GM18868 (cell line): ENCODE measurements around the gene ZMYM2.
"Not testable (repeated sequence)": the region's sequence is repeated elsewhere in the genome, so short reads cannot be mapped to it uniquely, and the experiment has no call there.

Source experiments
- ATAC-seq: cut with Tn5 transposase; IDR thresholded peaks from one replicate; pipeline ENCODE4 v1.9.1; 2021; ENCODE audit warnings: mild to moderate bottlenecking, moderate library complexity; ENCODE audit not compliant: unreplicated experiment

The ZMYM2 gene

DNA sequence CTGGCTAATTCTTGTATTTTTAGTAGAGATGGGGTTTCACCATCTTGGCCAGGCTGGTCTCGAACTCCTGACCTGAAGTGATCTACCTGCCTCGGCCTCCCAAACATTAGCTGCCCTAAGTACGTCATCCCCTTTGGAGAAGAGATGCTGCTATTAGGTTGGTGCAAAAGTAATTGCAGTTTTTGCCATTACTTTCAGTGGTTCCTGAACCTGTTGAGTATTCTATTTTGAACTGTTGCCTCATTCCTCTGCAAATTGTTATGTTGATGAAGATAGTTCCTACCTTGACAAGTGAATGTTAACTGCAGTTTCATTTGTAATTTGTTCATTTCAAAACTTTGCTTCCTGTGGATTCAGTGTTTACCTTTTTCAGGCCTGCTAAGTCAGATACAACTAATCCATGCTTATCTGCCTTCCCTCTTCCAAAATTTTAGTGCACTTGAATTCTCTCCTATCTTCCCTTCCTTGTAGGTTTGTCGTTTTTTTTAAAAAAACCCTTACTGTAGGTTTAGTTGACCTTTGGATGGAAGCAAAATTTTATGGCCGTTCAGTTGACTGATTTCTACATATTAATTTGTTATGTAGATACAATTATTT, 24.0 kb downstream of the ZMYM2 start:
- no peak for ATAC-seq

GRCh38 chr13:19984430-19985218, 26.1 kb downstream of the ZMYM2 start:
- ATAC-seq = peak; percentile 87

DNA sequence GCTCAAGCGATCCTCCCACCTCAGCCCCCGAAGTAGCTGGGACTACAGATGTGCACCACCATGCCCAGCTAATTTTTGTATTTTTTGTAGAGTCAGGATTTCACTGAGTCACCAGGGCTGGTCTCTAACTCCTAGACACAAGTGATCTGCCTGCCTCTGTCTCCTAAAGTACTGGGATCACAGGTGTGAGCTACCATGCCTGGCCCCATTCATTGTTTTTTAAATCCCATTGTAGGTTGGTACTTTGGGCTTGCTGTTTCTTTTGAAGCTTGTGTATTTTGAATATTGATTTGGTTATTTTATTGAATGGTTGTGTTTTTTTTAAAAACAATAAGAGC, 26.7 kb downstream of the ZMYM2 start:
- no peak for ATAC-seq

DNA sequence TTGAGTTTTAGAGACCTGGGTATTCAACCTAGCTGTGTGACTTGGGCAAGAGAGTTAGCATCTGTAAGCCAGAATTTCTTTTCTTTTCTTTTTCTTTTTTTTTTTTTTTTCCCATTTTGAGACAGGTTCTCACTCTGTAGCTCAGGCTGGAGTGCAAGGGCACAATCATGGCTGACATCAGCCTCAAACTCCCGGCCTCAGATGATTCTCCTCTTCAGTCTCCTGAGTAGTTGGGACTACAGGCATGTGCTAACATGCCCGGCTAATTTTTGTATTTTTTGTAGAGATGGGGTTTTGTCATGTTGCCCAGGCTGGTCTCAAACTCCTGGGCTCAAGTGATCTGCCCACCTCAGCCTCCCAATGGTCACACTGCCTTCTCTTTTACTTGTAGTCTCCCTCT, 33.0 kb downstream of the ZMYM2 start:
- ATAC-seq = no peak

DNA sequence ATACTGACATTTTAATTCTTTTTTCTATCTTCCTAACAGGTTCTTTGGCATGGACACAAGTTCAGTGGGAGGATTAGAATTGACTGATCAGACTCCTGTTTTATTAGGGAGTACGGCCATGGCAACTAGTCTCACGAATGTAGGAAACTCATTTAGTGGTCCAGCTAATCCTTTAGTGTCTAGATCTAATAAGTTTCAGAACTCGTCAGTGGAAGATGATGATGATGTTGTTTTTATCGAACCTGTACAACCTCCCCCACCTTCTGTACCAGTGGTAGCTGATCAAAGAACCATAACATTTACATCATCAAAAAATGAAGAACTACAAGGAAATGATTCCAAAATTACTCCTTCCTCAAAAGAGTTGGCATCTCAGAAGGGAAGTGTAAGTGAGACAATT, 34.5 kb downstream of the ZMYM2 start:
- no peak for ATAC-seq

DNA sequence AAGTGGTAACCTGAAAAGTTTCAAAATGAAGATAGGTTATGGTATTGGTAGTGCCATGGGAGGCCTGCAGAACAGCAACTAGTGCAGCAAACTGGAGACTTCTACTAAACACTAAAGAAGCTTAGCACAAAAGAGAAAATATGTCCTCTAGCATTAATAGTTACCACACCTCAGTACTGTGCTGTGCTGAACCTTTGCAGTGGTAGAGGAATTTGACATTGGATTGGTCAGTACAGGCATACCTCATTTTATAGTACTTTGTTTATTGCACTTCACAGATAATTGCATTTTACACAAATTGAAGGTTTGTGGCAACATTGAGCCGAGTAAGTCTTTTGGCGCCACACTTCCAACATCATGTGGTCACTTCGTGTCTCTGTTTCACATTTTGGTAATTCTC, 40.4 kb downstream of the ZMYM2 start:
- ATAC-seq = no peak

DNA sequence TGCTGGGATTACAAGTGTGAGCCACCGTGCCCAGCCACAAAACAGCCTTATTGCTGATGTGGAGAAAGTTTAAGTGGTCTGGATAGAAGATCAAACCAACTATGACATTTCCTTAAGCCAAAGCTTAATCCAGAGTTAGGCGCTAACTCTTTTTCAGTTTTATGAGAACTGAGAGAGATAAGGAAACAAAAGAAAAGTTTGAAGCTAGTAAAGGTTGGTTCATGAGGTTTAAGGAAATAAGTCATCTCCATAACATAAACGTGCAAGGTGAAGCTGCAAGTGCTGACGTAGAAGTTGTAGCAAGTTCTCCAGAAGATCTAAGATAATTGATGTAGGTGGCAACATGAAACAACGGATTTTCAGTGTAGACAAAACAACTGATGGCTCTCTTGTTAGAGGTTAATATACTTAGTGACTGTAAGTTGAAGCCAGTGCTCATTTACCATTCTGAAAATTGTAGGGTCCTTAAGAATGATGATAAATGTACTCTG, 41.6 kb downstream of the ZMYM2 start:
- ATAC-seq = no peak

GRCh38 chr13:20001366-20002190, 43.1 kb downstream of the ZMYM2 start:
- ATAC-seq = no peak

DNA sequence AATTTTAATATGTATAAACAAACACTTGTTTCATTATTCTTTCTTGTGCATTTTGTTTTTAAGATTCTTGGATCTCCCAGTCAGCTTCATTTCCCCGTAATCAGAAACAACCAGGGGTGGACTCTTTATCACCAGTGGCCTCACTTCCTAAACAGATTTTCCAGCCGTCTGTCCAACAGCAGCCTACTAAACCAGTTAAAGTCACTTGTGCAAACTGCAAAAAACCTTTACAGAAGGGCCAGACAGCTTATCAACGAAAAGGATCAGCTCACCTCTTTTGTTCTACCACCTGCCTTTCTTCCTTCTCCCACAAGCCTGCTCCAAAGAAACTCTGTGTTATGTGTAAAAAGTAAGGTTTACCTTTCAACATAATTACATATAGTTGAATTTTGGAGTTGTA, 44.3 kb downstream of the ZMYM2 start:
- no peak for ATAC-seq

- no peak for ATAC-seq
Observed at GRCh38 chr13:20006206-20006605, 47.7 kb downstream of the ZMYM2 start.

GRCh38 chr13:20015763-20016162, 57.2 kb downstream of the ZMYM2 start:
- ATAC-seq = no peak

GRCh38 chr13:20016649-20017364, 58.3 kb downstream of the ZMYM2 start:
- ATAC-seq = no peak

GRCh38 chr13:20017365-20017711, 58.8 kb downstream of the ZMYM2 start:
- no peak for ATAC-seq

GRCh38 chr13:20019043-20019442, 60.5 kb downstream of the ZMYM2 start:
- ATAC-seq = peak; percentile 73

DNA sequence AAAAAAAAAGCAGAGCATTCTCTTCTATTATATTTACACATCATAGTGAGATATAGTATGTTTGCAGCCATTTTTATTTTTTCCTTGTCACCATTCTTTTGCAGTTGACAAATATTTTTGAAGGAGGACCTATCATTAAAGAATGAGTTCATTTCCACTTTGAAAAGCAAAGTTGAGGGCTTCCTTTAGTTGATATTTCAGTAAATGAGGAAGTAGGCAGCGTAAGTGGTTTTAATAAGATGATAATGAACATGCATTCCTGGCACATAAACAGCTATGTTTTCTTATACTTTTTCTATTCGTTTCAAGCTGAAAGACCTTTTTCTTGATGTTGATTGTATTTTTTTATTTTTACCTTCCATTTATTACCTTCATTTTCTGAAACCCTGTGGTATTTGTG, 66.2 kb downstream of the ZMYM2 start:
- ATAC-seq = no peak

DNA sequence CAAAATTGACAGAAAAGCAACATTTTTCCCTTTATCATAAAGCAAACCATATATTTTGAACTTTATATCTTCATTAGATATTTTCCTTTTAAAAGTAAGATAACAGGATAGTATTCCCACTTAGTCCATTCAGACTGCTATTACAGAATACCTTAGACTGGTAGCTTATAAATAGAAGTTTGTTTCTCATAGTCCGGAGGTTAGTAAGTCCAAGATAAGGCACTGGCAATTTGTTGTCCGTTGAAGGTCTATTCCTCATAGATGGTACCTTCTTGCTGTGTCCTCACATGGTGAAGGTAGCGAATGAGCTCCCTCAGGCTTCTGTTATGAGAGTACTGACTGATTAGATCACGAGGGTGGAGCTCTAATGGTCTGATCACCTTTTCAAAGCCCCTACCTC, 70.4 kb downstream of the ZMYM2 start:
- no peak for ATAC-seq

- no peak for ATAC-seq
Observed at GRCh38 chr13:20033486-20033885, 75.0 kb downstream of the ZMYM2 start.

- no peak for ATAC-seq
Observed at GRCh38 chr13:20035130-20035529, 76.6 kb downstream of the ZMYM2 start.

- ATAC-seq = no peak
Observed at GRCh38 chr13:20037908-20038307, 79.4 kb downstream of the ZMYM2 start.

GRCh38 chr13:20042603-20043002, 84.1 kb downstream of the ZMYM2 start:
- ATAC-seq = not testable (repeated sequence)

- ATAC-seq = no peak
Observed at GRCh38 chr13:20043207-20043925, 84.8 kb downstream of the ZMYM2 start.
